ENCODE results near the gene UMAD1. TPM values are rescaled to one million over a fixed set of nuclear protein-coding genes. Genes with fewer than 3 reads are reported as not detected.

The UMAD1 gene
- total RNA-seq, 1 donor from 2014 or later, result 9.3 TPM

DNA sequence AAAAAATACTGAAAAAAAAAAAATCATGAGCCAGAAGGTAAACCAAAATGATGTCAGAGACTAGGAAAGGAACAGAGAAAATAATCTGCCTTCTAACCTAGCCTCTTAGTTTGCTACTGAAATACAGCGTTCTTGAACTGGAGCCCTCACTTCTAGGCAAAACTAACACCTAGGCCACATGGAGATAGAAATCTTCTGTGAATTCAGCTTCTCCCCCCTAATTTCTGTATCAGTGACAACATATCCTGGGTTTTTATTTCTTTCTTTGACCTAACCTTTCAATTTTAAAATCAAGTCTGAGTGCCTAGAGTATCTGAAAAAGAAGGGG is 228.0 kb downstream of the UMAD1 start:
- no peak overlapping the region for H3K27ac ChIP-seq (ENCODE audit: low read depth, low read length)
- no peaks in the 10 kb centered on the region for H3K4me1 ChIP-seq (ENCODE audit: insufficient read depth, low read length)
- no peak for FAIRE-seq
- H3K4me3 ChIP-seq (ENCODE audit: insufficient read depth, low read depth, low read length), result no peak overlapping the region
- H3K4me1 Mint-ChIP-seq (ENCODE audit: low read depth, unreplicated experiment), result no peaks in the 10 kb centered on the region
- H3K9me3 Mint-ChIP-seq (ENCODE audit: unreplicated experiment), result no peaks in the 10 kb centered on the region
- H4K20me1 ChIP-seq (ENCODE audit: insufficient read depth, low read length), result no peaks in the 10 kb centered on the region
- DNase-seq (ENCODE audit: low read depth), result no peak
- H3K4me2 ChIP-seq (ENCODE audit: low read length), result no peak overlapping the region
- H3K9me3 ChIP-seq (ENCODE audit: insufficient read depth, low read depth, low read length), result no peaks in the 10 kb centered on the region
- H2AFZ ChIP-seq (ENCODE audit: low read depth, low read length), result no peak overlapping the region
- H3K27ac Mint-ChIP-seq (ENCODE audit: unreplicated experiment), result no peak overlapping the region
- H3K27me3 Mint-ChIP-seq (ENCODE audit: low read depth, unreplicated experiment), result no peaks in the 10 kb centered on the region
- no peaks in the 10 kb centered on the region for H3K36me3 Mint-ChIP-seq (ENCODE audit: low read depth, unreplicated experiment)
- no peak overlapping the region for H3K9ac ChIP-seq (ENCODE audit: low read length)
- no peaks in the 10 kb centered on the region for H3K36me3 ChIP-seq (ENCODE audit: insufficient read depth, low read length)
- no peaks in the 10 kb centered on the region for H3K27me3 ChIP-seq (ENCODE audit: insufficient read depth, low read length)
- no peak overlapping the region for H3K4me3 Mint-ChIP-seq (ENCODE audit: unreplicated experiment)
- TF ChIP-seq EZH2 (IDR thresholded peaks at IDR 0.05; ENCODE audit: insufficient read depth, low read length), result no peak
- TF ChIP-seq, protein P1, sequence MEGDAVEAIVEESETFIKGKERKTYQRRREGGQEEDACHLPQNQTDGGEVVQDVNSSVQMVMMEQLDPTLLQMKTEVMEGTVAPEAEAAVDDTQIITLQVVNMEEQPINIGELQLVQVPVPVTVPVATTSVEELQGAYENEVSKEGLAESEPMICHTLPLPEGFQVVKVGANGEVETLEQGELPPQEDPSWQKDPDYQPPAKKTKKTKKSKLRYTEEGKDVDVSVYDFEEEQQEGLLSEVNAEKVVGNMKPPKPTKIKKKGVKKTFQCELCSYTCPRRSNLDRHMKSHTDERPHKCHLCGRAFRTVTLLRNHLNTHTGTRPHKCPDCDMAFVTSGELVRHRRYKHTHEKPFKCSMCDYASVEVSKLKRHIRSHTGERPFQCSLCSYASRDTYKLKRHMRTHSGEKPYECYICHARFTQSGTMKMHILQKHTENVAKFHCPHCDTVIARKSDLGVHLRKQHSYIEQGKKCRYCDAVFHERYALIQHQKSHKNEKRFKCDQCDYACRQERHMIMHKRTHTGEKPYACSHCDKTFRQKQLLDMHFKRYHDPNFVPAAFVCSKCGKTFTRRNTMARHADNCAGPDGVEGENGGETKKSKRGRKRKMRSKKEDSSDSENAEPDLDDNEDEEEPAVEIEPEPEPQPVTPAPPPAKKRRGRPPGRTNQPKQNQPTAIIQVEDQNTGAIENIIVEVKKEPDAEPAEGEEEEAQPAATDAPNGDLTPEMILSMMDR (IDR thresholded peaks at IDR 0.05; ENCODE audit: insufficient read depth, low read depth, low read length), result no peak
- H3K79me2 ChIP-seq (ENCODE audit: insufficient read depth, low read length), result no peaks in the 10 kb centered on the region

DNA sequence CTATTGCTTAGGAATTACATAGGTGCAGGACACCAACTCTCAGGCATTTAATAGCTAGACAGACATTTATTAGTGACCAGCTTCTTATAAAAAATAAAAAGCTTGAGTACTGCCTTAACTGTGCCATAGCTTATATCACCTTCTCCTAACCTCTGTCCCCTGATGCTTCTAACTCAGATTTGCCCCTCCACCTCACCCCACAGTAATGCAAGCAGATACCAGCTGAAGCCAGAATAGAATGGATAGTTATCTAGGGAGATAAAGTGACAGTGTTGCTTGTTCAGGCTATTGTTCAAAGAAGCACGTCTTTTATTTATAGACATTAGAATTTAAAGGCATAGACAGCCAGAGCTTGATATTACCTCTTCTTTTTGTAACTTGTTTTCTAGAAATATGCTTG is 228.5 kb downstream of the UMAD1 start:
- TF ChIP-seq EZH2 (IDR thresholded peaks at IDR 0.05; ENCODE audit: insufficient read depth, low read length), result no peak
- H3K9me3 Mint-ChIP-seq (ENCODE audit: unreplicated experiment), result no peaks in the 10 kb centered on the region
- Histone ChIP-seq H3K79me2 (ENCODE audit: insufficient read depth, low read length) (no peaks in the 10 kb centered on the region), H3K27me3 (ENCODE audit: insufficient read depth, low read length) (no peaks in the 10 kb centered on the region), H4K20me1 (ENCODE audit: insufficient read depth, low read length) (no peaks in the 10 kb centered on the region), H3K4me1 (ENCODE audit: insufficient read depth, low read length) (no peaks in the 10 kb centered on the region), H3K36me3 (ENCODE audit: insufficient read depth, low read length) (no peaks in the 10 kb centered on the region), H3K4me3 (ENCODE audit: insufficient read depth, low read depth, low read length) (no peak overlapping the region), H3K9me3 (ENCODE audit: insufficient read depth, low read depth, low read length) (no peaks in the 10 kb centered on the region), H2AFZ (ENCODE audit: low read depth, low read length) (no peak overlapping the region), H3K27ac (ENCODE audit: low read depth, low read length) (no peak overlapping the region), H3K9ac (ENCODE audit: low read length) (no peak overlapping the region), H3K4me2 (ENCODE audit: low read length) (no peak overlapping the region)
- no peaks in the 10 kb centered on the region for H3K36me3 Mint-ChIP-seq (ENCODE audit: low read depth, unreplicated experiment)
- H3K27me3 Mint-ChIP-seq (ENCODE audit: low read depth, unreplicated experiment), result no peaks in the 10 kb centered on the region
- no peaks in the 10 kb centered on the region for H3K4me1 Mint-ChIP-seq (ENCODE audit: low read depth, unreplicated experiment)
- H3K4me3 Mint-ChIP-seq (ENCODE audit: unreplicated experiment), result no peak overlapping the region
- no peak overlapping the region for H3K27ac Mint-ChIP-seq (ENCODE audit: unreplicated experiment)
- FAIRE-seq (no peak), DNase-seq (ENCODE audit: low read depth) (no peak)

DNA sequence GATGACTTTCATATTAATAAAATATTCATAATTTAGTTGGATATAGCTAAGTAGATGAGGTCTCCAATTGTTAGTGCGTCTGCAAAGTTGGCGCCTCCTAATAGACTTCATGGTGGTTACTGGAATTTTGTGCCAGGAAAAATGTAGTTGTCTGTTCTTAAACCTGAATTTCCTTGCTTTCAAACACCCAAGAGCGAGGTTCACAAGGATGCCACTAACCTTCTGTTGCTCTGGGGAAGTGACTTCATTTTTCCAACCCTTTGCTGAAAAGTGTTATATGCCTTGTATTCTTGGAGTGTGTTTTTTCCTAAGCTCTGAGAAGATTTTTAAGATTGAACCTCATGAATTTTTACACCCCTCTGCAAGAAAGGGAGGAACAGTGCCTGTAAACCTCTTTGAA is 229.1 kb downstream of the UMAD1 start:
- Mint-ChIP-seq H3K4me1 (ENCODE audit: low read depth, unreplicated experiment) (no peaks in the 10 kb centered on the region), H3K9me3 (ENCODE audit: unreplicated experiment) (no peaks in the 10 kb centered on the region)
- no peak for FAIRE-seq

More for the DNA sequence above, 229.1 kb downstream of the UMAD1 start:
- Histone ChIP-seq H3K9ac (ENCODE audit: low read length) (no peak overlapping the region), H3K79me2 (ENCODE audit: insufficient read depth, low read length) (no peaks in the 10 kb centered on the region), H3K4me3 (ENCODE audit: insufficient read depth, low read depth, low read length) (no peak overlapping the region), H3K4me2 (ENCODE audit: low read length) (no peak overlapping the region), H3K36me3 (ENCODE audit: insufficient read depth, low read length) (no peaks in the 10 kb centered on the region), H3K27ac (ENCODE audit: low read depth, low read length) (no peak overlapping the region), H3K4me1 (ENCODE audit: insufficient read depth, low read length) (no peaks in the 10 kb centered on the region), H2AFZ (ENCODE audit: low read depth, low read length) (no peak overlapping the region), H4K20me1 (ENCODE audit: insufficient read depth, low read length) (no peaks in the 10 kb centered on the region), H3K27me3 (ENCODE audit: insufficient read depth, low read length) (no peaks in the 10 kb centered on the region), H3K9me3 (ENCODE audit: insufficient read depth, low read depth, low read length) (no peaks in the 10 kb centered on the region)
- no peak overlapping the region for H3K27ac Mint-ChIP-seq (ENCODE audit: unreplicated experiment)
- H3K4me3 Mint-ChIP-seq (ENCODE audit: unreplicated experiment), result no peak overlapping the region
- H3K27me3 Mint-ChIP-seq (ENCODE audit: low read depth, unreplicated experiment), result no peaks in the 10 kb centered on the region
- TF ChIP-seq, protein P1 (IDR thresholded peaks at IDR 0.05; ENCODE audit: insufficient read depth, low read depth, low read length), result no peak
- H3K36me3 Mint-ChIP-seq (ENCODE audit: low read depth, unreplicated experiment), result no peaks in the 10 kb centered on the region
- DNase-seq (ENCODE audit: low read depth), result no peak
